Neutrophil (primary cell): ENCODE data around the gene LTBP1.

Source experiments
- H3K27ac ChIP-seq: fragments of 200-600 bp; sonication (generic); 2 replicates; pipeline ENCODE4 v1.5.1; 2016; ENCODE audit warnings: mild to moderate bottlenecking, moderate library complexity
- H3K27me3 ChIP-seq: fragments of 200-600 bp; sonication (generic); 2 replicates; pipeline ENCODE4 v1.6.0; 2016; ENCODE audit warnings: mild to moderate bottlenecking
- H3K36me3 ChIP-seq: fragments of 200-600 bp; sonication (generic); 2 replicates; pipeline ENCODE4 v1.5.1; 2017
- H3K4me1 ChIP-seq, 2 experiments: fragments of 200-600 bp in 1 of 2; sonication (generic) in 1 of 2; 1 replicate in 1 of 2; 2 replicates in 1 of 2; pipeline versions ENCODE4 v1.5.1 to v1.6.1; 2013 to 2016; ENCODE audit warnings: low read depth in 1 of 2, low read length in 1 of 2, mild to moderate bottlenecking in 1 of 2, moderate library complexity in 1 of 2; ENCODE audit not compliant: control insufficient read depth in 1 of 2, insufficient read depth in 1 of 2
- H3K4me3 ChIP-seq, 2 experiments: fragments of 200-600 bp in 1 of 2; sonication (generic) in 1 of 2; 1 replicate in 1 of 2; 2 replicates in 1 of 2; pipeline ENCODE4 v1.5.1; 2013 to 2016; ENCODE audit warnings: low read depth in 1 of 2, low read length in 1 of 2, mild to moderate bottlenecking in 1 of 2, moderate library complexity in 1 of 2
- H3K9me3 ChIP-seq: fragments of 200-600 bp; sonication (generic); 2 replicates; pipeline ENCODE4 v1.5.1; 2016
- TF ChIP-seq, protein P1 (sequence below): fragments of 200-600 bp; sonication (generic); IDR thresholded peaks from 2 replicates; pipeline ENCODE4 v1.5.1; 2016; ENCODE audit warnings: antibody characterized with exemption

The LTBP1 gene

GRCh38 chr2:33219850-33220275, 273.1 kb downstream of the LTBP1 start:
- Histone ChIP-seq H3K27ac (no peak overlapping the region), H3K27me3 (no peaks in the 10 kb centered on the region), H3K4me3 (no peak overlapping the region), H3K9me3 (no peaks in the 10 kb centered on the region), H3K4me1 (no peaks in the 10 kb centered on the region), H3K36me3 (no peaks in the 10 kb centered on the region)
- TF ChIP-seq, protein P1, sequence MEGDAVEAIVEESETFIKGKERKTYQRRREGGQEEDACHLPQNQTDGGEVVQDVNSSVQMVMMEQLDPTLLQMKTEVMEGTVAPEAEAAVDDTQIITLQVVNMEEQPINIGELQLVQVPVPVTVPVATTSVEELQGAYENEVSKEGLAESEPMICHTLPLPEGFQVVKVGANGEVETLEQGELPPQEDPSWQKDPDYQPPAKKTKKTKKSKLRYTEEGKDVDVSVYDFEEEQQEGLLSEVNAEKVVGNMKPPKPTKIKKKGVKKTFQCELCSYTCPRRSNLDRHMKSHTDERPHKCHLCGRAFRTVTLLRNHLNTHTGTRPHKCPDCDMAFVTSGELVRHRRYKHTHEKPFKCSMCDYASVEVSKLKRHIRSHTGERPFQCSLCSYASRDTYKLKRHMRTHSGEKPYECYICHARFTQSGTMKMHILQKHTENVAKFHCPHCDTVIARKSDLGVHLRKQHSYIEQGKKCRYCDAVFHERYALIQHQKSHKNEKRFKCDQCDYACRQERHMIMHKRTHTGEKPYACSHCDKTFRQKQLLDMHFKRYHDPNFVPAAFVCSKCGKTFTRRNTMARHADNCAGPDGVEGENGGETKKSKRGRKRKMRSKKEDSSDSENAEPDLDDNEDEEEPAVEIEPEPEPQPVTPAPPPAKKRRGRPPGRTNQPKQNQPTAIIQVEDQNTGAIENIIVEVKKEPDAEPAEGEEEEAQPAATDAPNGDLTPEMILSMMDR, result no peak

DNA sequence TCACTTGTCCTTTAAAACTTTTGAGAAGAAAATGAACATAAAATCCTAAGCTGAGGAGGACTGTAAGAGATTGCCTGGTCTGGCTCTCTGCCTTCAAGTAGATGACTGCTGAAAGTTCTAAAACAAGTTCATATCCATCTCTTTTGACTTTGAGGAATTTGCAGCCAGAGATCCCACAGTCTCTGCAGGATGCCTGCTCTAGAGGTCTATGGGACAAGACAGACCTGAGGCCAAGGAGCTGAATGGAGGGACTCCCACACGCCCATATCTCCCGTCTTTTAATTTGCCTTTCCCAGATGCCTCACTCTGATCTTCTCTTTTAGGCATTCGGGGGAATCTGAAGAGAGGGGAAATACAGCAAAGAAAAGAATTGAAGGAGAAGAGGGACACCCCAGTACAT, 273.8 kb downstream of the LTBP1 start:
- TF ChIP-seq, protein P1, result no peak
- H3K4me1 ChIP-seq, result no peaks in the 10 kb centered on the region
- no peaks in the 10 kb centered on the region for H3K9me3 ChIP-seq
- no peak overlapping the region for H3K4me3 ChIP-seq
- H3K36me3 ChIP-seq, result no peaks in the 10 kb centered on the region
- no peak overlapping the region for H3K27ac ChIP-seq
- no peaks in the 10 kb centered on the region for H3K27me3 ChIP-seq

GRCh38 chr2:33221046-33221784, 274.5 kb downstream of the LTBP1 start:
- TF ChIP-seq, protein P1, result no peak
- Histone ChIP-seq H3K4me3 (no peak overlapping the region), H3K27me3 (no peaks in the 10 kb centered on the region), H3K36me3 (no peaks in the 10 kb centered on the region), H3K4me1 (no peaks in the 10 kb centered on the region), H3K9me3 (no peaks in the 10 kb centered on the region), H3K27ac (no peak overlapping the region)

GRCh38 chr2:33222309-33222708, 275.6 kb downstream of the LTBP1 start:
- TF ChIP-seq, protein P1, result no peak
- Histone ChIP-seq H3K27ac (no peak overlapping the region), H3K4me3 (no peak overlapping the region)

GRCh38 chr2:33223856-33224255, 277.1 kb downstream of the LTBP1 start:
- TF ChIP-seq, protein P1, result no peak
- Histone ChIP-seq H3K4me1 (no peaks in the 10 kb centered on the region), H3K27ac (no peak overlapping the region), H3K27me3 (no peaks in the 10 kb centered on the region), H3K36me3 (no peaks in the 10 kb centered on the region), H3K9me3 (no peaks in the 10 kb centered on the region), H3K4me3 (no peak overlapping the region)

More at GRCh38 chr2:33222309-33222708, 275.6 kb downstream of the LTBP1 start:
- Histone ChIP-seq H3K36me3 (no peaks in the 10 kb centered on the region), H3K27me3 (no peaks in the 10 kb centered on the region), H3K4me1 (no peaks in the 10 kb centered on the region), H3K9me3 (no peaks in the 10 kb centered on the region)
